D721Med (cell line): Measurements from ENCODE around the gene SEMA4G.
"Not testable (repeated sequence)": the region's sequence is repeated elsewhere in the genome, so short reads cannot be mapped to it uniquely, and the experiment has no call there.

Experiments used
- DNase-seq: peaks from one replicate; pipeline ENCODE4 v3.0.0; 2011; ENCODE audit warnings: low spot score; ENCODE audit not compliant: insufficient read length
- FAIRE-seq: peaks from 2 replicates; lab custom pipeline; 2011; peaks lifted over from hg19 to GRCh38; lab: Jason Lieb, UNC
- TF ChIP-seq, protein P1 (sequence below): IDR thresholded peaks from 2 replicates; pipeline ENCODE4 v1.5.1; 2012; ENCODE audit warnings: mild to moderate bottlenecking, control low read depth; ENCODE audit not compliant: insufficient read depth; ENCODE audit errors: missing control alignments

Gene SEMA4G

GRCh38 chr10:100970914-100971811 lies 1.9 kb downstream of the SEMA4G start:
- DNase-seq (no peak), FAIRE-seq (no peak)
- TF ChIP-seq, protein P1, sequence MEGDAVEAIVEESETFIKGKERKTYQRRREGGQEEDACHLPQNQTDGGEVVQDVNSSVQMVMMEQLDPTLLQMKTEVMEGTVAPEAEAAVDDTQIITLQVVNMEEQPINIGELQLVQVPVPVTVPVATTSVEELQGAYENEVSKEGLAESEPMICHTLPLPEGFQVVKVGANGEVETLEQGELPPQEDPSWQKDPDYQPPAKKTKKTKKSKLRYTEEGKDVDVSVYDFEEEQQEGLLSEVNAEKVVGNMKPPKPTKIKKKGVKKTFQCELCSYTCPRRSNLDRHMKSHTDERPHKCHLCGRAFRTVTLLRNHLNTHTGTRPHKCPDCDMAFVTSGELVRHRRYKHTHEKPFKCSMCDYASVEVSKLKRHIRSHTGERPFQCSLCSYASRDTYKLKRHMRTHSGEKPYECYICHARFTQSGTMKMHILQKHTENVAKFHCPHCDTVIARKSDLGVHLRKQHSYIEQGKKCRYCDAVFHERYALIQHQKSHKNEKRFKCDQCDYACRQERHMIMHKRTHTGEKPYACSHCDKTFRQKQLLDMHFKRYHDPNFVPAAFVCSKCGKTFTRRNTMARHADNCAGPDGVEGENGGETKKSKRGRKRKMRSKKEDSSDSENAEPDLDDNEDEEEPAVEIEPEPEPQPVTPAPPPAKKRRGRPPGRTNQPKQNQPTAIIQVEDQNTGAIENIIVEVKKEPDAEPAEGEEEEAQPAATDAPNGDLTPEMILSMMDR = no peak

GRCh38 chr10:100972115-100972903 lies 3.0 kb downstream of the SEMA4G start:
- FAIRE-seq (no peak), DNase-seq (no peak)
- TF ChIP-seq, protein P1 = no peak

- FAIRE-seq (no peak), DNase-seq (no peak)
- TF ChIP-seq, protein P1 = no peak
These were observed 3.7 kb downstream of the SEMA4G start for GRCh38 chr10:100972904-100973535.

DNA sequence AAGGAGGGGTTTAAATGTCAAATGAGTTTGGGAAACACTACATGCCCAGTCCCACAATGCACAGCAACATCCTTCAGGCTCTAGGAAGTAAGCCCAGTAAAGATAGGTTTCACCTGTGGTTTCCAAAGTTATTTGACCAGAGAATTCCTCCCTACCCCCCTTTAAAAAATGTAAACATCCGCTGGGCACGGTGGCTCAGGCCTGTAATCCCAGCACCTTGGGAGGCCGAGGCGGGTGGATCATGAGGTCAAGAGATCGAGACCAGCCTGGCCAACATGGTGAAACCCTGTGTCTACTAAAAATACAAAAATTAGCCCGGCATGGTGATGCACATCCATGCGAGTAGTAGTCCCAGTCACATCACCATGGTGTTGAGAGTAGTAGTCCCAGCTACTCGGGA lies 6.1 kb downstream of the SEMA4G start:
- not testable (repeated sequence) for FAIRE-seq, DNase-seq

DNA sequence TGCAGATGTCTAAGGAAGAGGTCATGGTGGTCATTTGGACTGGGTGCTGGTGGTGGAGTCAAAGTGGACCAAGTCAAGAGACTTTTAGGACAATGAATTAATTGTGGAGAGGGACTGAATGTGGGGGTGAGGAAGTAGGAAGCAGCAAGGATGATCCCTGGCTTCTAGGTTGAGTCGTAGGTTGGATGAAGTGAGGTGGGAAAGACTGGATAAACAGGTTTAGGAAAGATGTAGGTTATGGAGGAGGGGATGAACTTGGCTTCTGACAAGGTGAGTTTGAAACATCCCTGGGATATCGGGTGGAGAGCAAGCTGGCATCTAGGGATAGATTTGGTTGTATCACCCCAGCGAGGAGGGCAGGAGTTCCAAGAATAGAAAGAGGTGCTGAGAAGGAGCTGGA lies 7.6 kb downstream of the SEMA4G start:
- DNase-seq = no peak
- TF ChIP-seq, protein P1 = no peak
- no peak for FAIRE-seq

- no peak for FAIRE-seq
These were observed 8.1 kb downstream of the SEMA4G start for GRCh38 chr10:100977436-100977835.

More at GRCh38 chr10:100977436-100977835, 8.1 kb downstream of the SEMA4G start:
- TF ChIP-seq, protein P1 = no peak
- DNase-seq = no peak
